RWPE2 (cell line): Measurements from ENCODE around the gene HOXD9.
A peak's percentile ranks its signal among the peaks of the same experiment; 100 is the strongest.

Experiments
- ATAC-seq: fragments of 200-7000 bp; cut with Tn5 transposase; 3 replicates; pipeline ENCODE4 v1.9.1; 2021; ENCODE audit warnings: low read depth
- DNase-seq: peaks from one replicate; pipeline ENCODE4 v3.0.0-alpha.2; 2020; ENCODE audit warnings: low spot score
- H3K27ac ChIP-seq: fragments of 450-650 bp; 2 replicates; pipeline ENCODE4 v1.5.1; 2017; ENCODE audit warnings: mild to moderate bottlenecking; ENCODE audit not compliant: poor library complexity, severe bottlenecking
- H3K27me3 ChIP-seq: fragments of 250-450 bp; sonication (Bioruptor Pico); 2 replicates; pipeline ENCODE4 v1.5.1; 2021; ENCODE audit warnings: mild to moderate bottlenecking, moderate library complexity; ENCODE audit not compliant: insufficient read depth, poor library complexity, severe bottlenecking
- H3K36me3 ChIP-seq: fragments of 250-450 bp; sonication (Bioruptor Pico); 2 replicates; pipeline ENCODE4 v1.5.1; 2020; ENCODE audit warnings: low read depth, mild to moderate bottlenecking, moderate library complexity
- H3K4me1 ChIP-seq: fragments of 250-450 bp; sonication (Bioruptor Pico); 2 replicates; pipeline ENCODE4 v1.5.1; 2021; ENCODE audit warnings: mild to moderate bottlenecking, moderate library complexity; ENCODE audit not compliant: insufficient read depth, poor library complexity, severe bottlenecking
- H3K4me3 ChIP-seq: fragments of 250-450 bp; sonication (Bioruptor Pico); 2 replicates; pipeline ENCODE4 v1.5.1; 2021; ENCODE audit warnings: mild to moderate bottlenecking, moderate library complexity; ENCODE audit not compliant: severe bottlenecking
- H3K9me3 ChIP-seq: fragments of 250-450 bp; sonication (Bioruptor Pico); 2 replicates; pipeline ENCODE4 v1.5.1; 2021; ENCODE audit warnings: mild to moderate bottlenecking, moderate library complexity; ENCODE audit not compliant: severe bottlenecking
- TF ChIP-seq, protein P1 (sequence below): fragments of 450-650 bp; IDR thresholded peaks from one replicate; pipeline ENCODE4 v1.5.1; 2017; ENCODE audit warnings: mild to moderate bottlenecking, moderate library complexity; ENCODE audit not compliant: poor library complexity, severe bottlenecking

The HOXD9 gene

DNA sequence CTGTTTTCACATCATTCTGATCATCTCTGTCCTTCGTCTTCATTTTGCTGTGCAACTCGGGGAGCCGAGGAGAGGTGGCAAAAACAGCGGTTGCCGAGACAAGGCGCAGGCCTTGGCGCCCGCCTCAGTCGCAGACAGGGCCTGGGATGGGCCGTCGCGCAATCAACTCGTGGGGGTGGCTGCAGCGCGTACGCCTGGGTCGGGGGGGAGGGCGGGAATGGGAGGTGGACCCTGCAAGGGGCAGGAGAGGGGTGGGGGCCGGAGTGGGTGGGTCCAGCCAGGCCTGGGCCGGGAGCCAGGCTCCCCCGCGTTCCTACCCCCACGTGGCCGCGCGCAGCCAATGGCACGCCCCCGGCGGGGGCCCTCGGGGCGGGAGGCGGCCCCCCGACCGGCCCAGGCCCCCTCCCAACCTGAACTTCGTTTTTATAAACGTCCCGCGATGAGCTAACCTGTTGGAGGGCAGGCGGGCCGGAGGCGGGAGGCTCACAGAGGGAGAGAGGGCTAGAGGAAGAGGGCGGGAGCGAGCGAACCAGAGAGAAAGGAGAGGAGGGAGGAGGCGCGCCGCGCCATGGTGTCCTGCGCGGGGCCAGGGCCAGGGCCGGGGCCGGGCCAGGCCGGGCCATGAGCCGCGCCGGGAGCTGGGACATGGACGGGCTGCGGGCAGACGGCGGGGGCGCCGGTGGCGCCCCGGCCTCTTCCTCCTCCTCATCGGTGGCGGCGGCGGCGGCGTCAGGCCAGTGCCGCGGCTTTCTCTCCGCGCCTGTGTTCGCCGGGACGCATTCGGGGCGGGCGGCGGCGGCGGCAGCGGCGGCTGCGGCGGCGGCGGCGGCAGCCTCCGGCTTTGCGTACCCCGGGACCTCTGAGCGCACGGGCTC, 30.0 kb upstream of the HOXD9 start, which contains the start of gene HOXD13:
TSS of gene HOXD13 (plus strand) at position 452 of the 875 bp plus-strand sequence. CDS start at position 622, 170 bp downstream.
- Histone ChIP-seq H3K4me1 (no peaks in the 10 kb centered on the region), H3K27ac (no peak within 1 kb of the TSS), H3K27me3 (peaks cover 97% of the 10 kb centered on the region), H3K9me3 (no peaks in the 10 kb centered on the region), H3K36me3 (no peaks in the 10 kb centered on the region), H3K4me3 (peak within 1 kb of the TSS; percentile 39)
- ATAC-seq (peak; percentile 67), DNase-seq (no peak)
- TF ChIP-seq, protein P1, sequence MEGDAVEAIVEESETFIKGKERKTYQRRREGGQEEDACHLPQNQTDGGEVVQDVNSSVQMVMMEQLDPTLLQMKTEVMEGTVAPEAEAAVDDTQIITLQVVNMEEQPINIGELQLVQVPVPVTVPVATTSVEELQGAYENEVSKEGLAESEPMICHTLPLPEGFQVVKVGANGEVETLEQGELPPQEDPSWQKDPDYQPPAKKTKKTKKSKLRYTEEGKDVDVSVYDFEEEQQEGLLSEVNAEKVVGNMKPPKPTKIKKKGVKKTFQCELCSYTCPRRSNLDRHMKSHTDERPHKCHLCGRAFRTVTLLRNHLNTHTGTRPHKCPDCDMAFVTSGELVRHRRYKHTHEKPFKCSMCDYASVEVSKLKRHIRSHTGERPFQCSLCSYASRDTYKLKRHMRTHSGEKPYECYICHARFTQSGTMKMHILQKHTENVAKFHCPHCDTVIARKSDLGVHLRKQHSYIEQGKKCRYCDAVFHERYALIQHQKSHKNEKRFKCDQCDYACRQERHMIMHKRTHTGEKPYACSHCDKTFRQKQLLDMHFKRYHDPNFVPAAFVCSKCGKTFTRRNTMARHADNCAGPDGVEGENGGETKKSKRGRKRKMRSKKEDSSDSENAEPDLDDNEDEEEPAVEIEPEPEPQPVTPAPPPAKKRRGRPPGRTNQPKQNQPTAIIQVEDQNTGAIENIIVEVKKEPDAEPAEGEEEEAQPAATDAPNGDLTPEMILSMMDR: no peak

DNA sequence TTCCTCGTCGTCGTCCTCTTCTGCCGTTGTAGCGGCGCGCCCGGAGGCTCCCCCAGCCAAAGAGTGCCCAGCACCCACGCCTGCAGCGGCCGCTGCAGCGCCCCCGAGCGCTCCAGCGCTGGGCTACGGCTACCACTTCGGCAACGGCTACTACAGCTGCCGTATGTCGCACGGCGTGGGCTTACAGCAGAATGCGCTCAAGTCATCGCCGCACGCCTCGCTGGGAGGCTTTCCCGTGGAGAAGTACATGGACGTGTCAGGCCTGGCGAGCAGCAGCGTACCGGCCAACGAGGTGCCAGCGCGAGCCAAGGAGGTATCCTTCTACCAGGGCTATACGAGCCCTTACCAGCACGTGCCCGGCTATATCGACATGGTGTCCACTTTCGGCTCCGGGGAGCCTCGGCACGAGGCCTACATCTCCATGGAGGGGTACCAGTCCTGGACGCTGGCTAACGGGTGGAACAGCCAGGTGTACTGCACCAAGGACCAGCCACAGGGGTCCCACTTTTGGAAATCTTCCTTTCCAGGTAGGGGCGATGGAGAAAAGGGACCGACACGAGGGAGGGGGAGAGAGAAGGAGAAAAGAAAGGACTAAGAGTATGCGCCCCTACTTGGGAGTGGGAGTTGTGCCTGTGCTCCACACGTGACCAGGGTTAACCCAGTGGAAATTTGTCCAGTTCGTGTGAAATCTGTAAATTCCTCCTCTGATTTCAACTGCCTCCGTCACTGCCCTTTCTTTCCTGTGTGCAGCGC, 29.2 kb upstream of the HOXD9 start:
- Histone ChIP-seq H3K9me3 (no peaks in the 10 kb centered on the region), H3K36me3 (no peaks in the 10 kb centered on the region), H3K27ac (no peak overlapping the region), H3K27me3 (peaks cover 95% of the 10 kb centered on the region), H3K4me1 (no peaks in the 10 kb centered on the region), H3K4me3 (peak overlapping the region; percentile 39)
- no peak for DNase-seq
- peak; percentile 13; the same call in 2 of the 3 replicates for ATAC-seq
- TF ChIP-seq, protein P1: peak; percentile 46

DNA sequence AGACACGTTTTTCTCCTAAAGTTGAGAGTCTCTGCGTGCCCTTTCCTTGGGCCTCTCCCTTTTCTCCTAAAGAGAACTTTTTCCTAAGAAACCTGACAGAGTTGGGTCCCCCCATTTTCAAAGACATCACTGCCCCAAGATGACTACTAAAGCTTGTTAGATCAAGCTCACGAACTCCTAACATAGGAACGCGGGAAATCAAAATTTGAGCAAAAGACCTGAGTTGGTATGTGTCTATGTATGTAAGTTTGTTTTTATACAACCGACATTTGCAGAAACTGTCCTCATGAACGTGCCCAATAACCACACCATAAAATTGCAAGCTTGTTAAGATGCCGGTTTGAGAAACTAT, 28.6 kb upstream of the HOXD9 start:
- Histone ChIP-seq H3K27me3 (peaks cover 93% of the 10 kb centered on the region), H3K27ac (no peak overlapping the region), H3K9me3 (no peaks in the 10 kb centered on the region), H3K36me3 (no peaks in the 10 kb centered on the region), H3K4me3 (peak overlapping the region; percentile 39), H3K4me1 (no peaks in the 10 kb centered on the region)
- TF ChIP-seq, protein P1: no peak
- no peak for DNase-seq
- no peak for ATAC-seq

DNA sequence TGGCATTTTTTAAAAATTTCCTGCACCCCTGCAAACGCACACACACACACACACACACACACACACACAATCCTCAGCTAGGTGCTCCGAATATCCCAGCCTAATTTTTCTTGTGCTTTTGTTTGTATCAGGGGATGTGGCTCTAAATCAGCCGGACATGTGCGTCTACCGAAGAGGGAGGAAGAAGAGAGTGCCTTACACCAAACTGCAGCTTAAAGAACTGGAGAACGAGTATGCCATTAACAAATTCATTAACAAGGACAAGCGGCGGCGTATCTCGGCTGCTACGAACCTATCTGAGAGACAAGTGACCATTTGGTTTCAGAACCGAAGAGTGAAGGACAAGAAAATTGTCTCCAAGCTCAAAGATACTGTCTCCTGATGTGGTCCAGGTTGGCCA, 28.2 kb upstream of the HOXD9 start:
- ATAC-seq (no peak), DNase-seq (no peak)
- no peak overlapping the region for H3K27ac ChIP-seq
- TF ChIP-seq, protein P1: no peak
- H3K36me3 ChIP-seq: no peaks in the 10 kb centered on the region
- H3K27me3 ChIP-seq: peaks cover 88% of the 10 kb centered on the region
- H3K4me3 ChIP-seq: no peak overlapping the region
- H3K4me1 ChIP-seq: no peaks in the 10 kb centered on the region
- no peaks in the 10 kb centered on the region for H3K9me3 ChIP-seq
